Left lung (tissue), 10 donors: ENCODE measurements around the gene DCAF8. TPM values are rescaled to one million over a fixed set of nuclear protein-coding genes. Genes with fewer than 3 reads are reported as not detected.

Experiments
- ATAC-seq: fragments of 200-7000 bp; cut with Tn5 transposase; one replicate; pipeline ENCODE4 v1.9.1; 2020; ENCODE audit warnings: moderate library complexity
- DNase-seq, 4 donors: peaks; one replicate each; pipeline ENCODE4 v3.0.0-alpha.2; 2013 to 2020
- H3K27ac ChIP-seq, 2 donors: fragments of 200-600 bp; sonication (generic) in 1 of 2; one replicate each; pipeline versions ENCODE4 v1.5.0 to v1.8.0; 2020 to 2021
- H3K27me3 ChIP-seq, 2 donors: fragments of 200-600 bp; sonication (generic) in 1 of 2; one replicate each; pipeline versions ENCODE4 v1.5.0 to v1.8.0; 2020 to 2021
- H3K36me3 ChIP-seq, 2 donors: fragments of 200-600 bp; sonication (generic) in 1 of 2; one replicate each; pipeline versions ENCODE4 v1.5.0 to v1.8.0; 2020 to 2021
- H3K4me1 ChIP-seq, 2 donors: fragments of 200-600 bp; one replicate each; pipeline ENCODE4 v1.8.0; 2021
- H3K4me3 ChIP-seq, 2 donors: fragments of 200-600 bp; sonication (generic) in 1 of 2; one replicate each; pipeline versions ENCODE4 v1.5.0 to v1.8.0; 2020 to 2021; ENCODE audit warnings: mild to moderate bottlenecking in 1 of 2
- H3K9me3 ChIP-seq, 2 donors: fragments of 200-600 bp; sonication (generic) in 1 of 2; one replicate each; pipeline versions ENCODE4 v1.5.0 to v1.8.0; 2020 to 2021
- intact Hi-C, 2 donors: fragments of 100-400 bp; cut with DNase I; formaldehyde crosslinking; loops; one replicate each; pipeline versions ENCODE4 v1.11.2 to v1.14.2; 2022
- polyA plus RNA-seq, 6 donors: library from polyadenylated mRNA; unstranded; fragments of 120-200 nt; gene quantifications; one replicate each; pipeline ENCODE4 v1.2.1, GENCODE V29; 2013; ENCODE audit not compliant: insufficient read length in 6 of 6
- total RNA-seq, 2 donors: library from RNA; stranded (reverse); fragmentation: NEBNext Ultra II Directional; extraction: Animal tissue kit (Norgen Biotek cat#: 25700); gene quantifications; one replicate each; pipeline ENCODE4 v1.2.1, GENCODE V29; 2021
- TF ChIP-seq, protein P1 (sequence below), 2 donors: fragments of 200-600 bp; sonication (generic) in 1 of 2; IDR thresholded peaks; one replicate each; pipeline versions ENCODE4 v1.5.0 to v1.8.0; 2021; ENCODE audit warnings: antibody characterized with exemption in 2 of 2
- donor health status: DM: no; HTN: yes; CAD: no.
- donor health status: DM: no; HTN: no; CAD: no.

Gene DCAF8
- total and polyA plus RNA-seq, 8 donors: 93.9 to 235 (median 200) TPM

DNA sequence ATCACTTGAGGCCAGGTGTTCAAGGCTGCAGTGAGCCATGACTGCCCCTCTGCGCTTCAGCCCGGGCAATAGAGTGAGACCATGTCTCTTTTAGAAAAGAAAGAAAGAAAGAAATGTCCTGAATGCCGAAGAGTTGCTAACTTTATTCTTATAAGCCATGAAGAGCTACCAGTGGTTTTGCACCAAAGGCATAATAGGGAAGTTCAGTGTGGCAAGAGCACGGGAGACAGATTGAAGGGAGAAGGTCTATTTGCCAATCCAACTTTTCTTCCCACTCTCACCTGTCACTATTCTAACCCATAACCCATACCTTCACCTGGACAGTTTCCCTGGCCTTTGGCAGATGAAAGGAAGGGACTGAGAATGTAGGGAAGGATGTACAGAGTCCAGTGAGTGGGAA lies 61.6 kb downstream of the DCAF8 start:
- Histone ChIP-seq H3K4me3 (no peak overlapping the region), H3K9me3 (no peaks in the 10 kb centered on the region), H3K27me3 (no peaks in the 10 kb centered on the region), H3K27ac (no peak overlapping the region), H3K4me1 (peaks cover 7 to 14% of the 10 kb centered on the region in 2 donors), H3K36me3 (no peaks in the 10 kb centered on the region)
- intact Hi-C loops: no loop called here
- DNase-seq (no peak), ATAC-seq (no peak)
- TF ChIP-seq, protein P1, sequence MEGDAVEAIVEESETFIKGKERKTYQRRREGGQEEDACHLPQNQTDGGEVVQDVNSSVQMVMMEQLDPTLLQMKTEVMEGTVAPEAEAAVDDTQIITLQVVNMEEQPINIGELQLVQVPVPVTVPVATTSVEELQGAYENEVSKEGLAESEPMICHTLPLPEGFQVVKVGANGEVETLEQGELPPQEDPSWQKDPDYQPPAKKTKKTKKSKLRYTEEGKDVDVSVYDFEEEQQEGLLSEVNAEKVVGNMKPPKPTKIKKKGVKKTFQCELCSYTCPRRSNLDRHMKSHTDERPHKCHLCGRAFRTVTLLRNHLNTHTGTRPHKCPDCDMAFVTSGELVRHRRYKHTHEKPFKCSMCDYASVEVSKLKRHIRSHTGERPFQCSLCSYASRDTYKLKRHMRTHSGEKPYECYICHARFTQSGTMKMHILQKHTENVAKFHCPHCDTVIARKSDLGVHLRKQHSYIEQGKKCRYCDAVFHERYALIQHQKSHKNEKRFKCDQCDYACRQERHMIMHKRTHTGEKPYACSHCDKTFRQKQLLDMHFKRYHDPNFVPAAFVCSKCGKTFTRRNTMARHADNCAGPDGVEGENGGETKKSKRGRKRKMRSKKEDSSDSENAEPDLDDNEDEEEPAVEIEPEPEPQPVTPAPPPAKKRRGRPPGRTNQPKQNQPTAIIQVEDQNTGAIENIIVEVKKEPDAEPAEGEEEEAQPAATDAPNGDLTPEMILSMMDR (IDR thresholded peaks at IDR 0.05): no peak

DNA sequence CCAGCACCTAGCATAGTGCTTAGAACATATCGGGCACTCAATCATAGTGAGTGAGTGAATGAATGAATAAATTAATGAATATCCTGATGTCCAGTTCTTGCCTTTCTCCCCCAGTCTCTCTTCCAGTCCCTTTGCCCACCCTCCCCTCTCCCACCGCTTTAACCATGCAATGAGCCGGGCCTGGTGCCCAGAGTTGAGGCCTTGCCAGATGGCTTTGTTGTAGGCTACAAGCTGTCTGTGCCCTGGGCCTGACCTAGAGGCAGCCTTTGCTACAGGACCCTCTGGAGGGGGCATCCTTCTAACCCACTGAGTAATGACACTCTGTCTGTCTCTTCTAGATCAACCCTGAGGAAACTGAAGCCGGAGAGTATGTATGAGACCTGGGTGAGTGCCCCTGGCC lies 65.1 kb downstream of the DCAF8 start:
- intact Hi-C loops: loop anchor here in 1 of 2 donors (10.0 kb wide), 2 partner anchors 48 to 92 kb away; no protein-coding TSS in a partner anchor

GRCh38 chr1:160196143-160196542 lies 66.2 kb downstream of the DCAF8 start:
- Histone ChIP-seq H3K27me3 (no peaks in the 10 kb centered on the region), H3K4me3 (no peak overlapping the region), H3K36me3 (no peaks in the 10 kb centered on the region), H3K27ac (no peak overlapping the region), H3K9me3 (no peaks in the 10 kb centered on the region), H3K4me1 (peaks cover 8% of the 10 kb centered on the region in 2 donors)
- intact Hi-C loops: loop anchor here in 1 of 2 donors (10.0 kb wide), 2 partner anchors 49 to 91 kb away; no protein-coding TSS in a partner anchor
- ATAC-seq: no peak
- no peak for DNase-seq
- TF ChIP-seq, protein P1 (IDR thresholded peaks at IDR 0.05): no peak

More for the DNA sequence above, 65.1 kb downstream of the DCAF8 start:
- Histone ChIP-seq H3K4me3 (no peak overlapping the region), H3K36me3 (no peaks in the 10 kb centered on the region), H3K27ac (no peak overlapping the region), H3K9me3 (no peaks in the 10 kb centered on the region), H3K4me1 (peaks cover 8% of the 10 kb centered on the region in 2 donors), H3K27me3 (no peaks in the 10 kb centered on the region)
- ATAC-seq (no peak), DNase-seq (no peak)
- TF ChIP-seq, protein P1 (IDR thresholded peaks at IDR 0.05): no peak

DNA sequence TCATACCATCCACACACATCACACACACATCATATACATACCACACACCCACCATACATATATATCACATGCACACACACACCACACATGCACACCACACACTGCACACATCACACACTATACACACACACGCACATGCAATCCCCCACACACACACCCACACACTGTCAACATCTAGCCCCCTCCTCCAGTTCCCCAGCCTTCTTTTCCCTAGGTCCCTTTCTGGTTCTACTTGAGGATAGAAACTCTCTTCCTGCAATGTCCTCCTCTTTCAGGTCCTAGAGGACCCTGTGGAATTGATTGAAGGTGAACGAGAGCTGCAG lies 67.7 kb downstream of the DCAF8 start:
- intact Hi-C loops: loop anchor here in 1 of 2 donors (5.0 to 10.0 kb wide), 3 partner anchors 50 to 98 kb away; no protein-coding TSS in a partner anchor
- no peaks in the 10 kb centered on the region for H3K9me3 ChIP-seq
- no peak overlapping the region for H3K4me3 ChIP-seq
- ATAC-seq: no peak
- no peak overlapping the region for H3K27ac ChIP-seq
- H3K4me1 ChIP-seq: peaks cover 8 to 10% of the 10 kb centered on the region in 2 donors
- TF ChIP-seq, protein P1 (IDR thresholded peaks at IDR 0.05): no peak
- H3K36me3 ChIP-seq: no peaks in the 10 kb centered on the region
- no peak for DNase-seq
- H3K27me3 ChIP-seq: no peaks in the 10 kb centered on the region

GRCh38 chr1:160193832-160194736 lies 68.3 kb downstream of the DCAF8 start:
- peaks cover 8 to 13% of the 10 kb centered on the region in 2 donors for H3K4me1 ChIP-seq
- intact Hi-C loops: loop anchor here in 1 of 2 donors (5.0 to 10.0 kb wide), 3 partner anchors 51 to 98 kb away; no protein-coding TSS in a partner anchor
- no peak overlapping the region for H3K4me3 ChIP-seq
- DNase-seq (no peak), ATAC-seq (no peak)
- no peaks in the 10 kb centered on the region for H3K36me3 ChIP-seq
- H3K9me3 ChIP-seq: no peaks in the 10 kb centered on the region
- H3K27me3 ChIP-seq: no peaks in the 10 kb centered on the region
- TF ChIP-seq, protein P1 (IDR thresholded peaks at IDR 0.05): no peak
- no peak overlapping the region for H3K27ac ChIP-seq
